C4-2B (cell line): ENCODE results near the gene KRTAP5-6.

ENCODE experiments used
- CTCF ChIP-seq: fragments of 450-650 bp; conservative IDR thresholded peaks from 2 replicates; pipeline ENCODE4 v1.5.1; 2017; ENCODE audit warnings: mild to moderate bottlenecking
- ZFX ChIP-seq: fragments of 450-650 bp; IDR thresholded peaks from 2 replicates; pipeline ENCODE4 v1.6.1; 2017

GRCh38 chr11:1652026-1652425, 45.0 kb upstream of the KRTAP5-6 start:
- TF ChIP-seq CTCF (no peak), ZFX (no peak)
